ENCODE results near the gene DUSP23.

DNA sequence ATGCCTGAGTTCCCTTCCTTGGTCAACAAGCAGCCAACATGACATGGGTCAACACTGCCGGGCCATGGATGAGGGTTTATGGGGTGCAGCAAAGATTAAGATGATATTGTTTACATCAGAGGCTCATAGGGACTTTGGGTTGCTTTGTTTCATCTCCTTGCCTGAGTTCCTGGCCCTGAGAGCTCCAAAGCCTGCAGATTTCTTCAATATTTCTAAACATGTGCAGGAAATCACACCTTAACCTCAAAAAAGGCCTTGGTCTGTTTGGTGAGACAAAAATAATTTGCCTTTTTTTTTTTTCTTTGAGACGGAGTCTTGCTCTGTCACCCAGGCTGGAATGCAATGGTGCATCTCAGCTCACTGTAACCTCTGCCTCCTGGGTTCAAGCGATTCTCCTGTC lies 46.8 kb downstream of the DUSP23 start:
- TF ChIP-seq, protein P1, sequence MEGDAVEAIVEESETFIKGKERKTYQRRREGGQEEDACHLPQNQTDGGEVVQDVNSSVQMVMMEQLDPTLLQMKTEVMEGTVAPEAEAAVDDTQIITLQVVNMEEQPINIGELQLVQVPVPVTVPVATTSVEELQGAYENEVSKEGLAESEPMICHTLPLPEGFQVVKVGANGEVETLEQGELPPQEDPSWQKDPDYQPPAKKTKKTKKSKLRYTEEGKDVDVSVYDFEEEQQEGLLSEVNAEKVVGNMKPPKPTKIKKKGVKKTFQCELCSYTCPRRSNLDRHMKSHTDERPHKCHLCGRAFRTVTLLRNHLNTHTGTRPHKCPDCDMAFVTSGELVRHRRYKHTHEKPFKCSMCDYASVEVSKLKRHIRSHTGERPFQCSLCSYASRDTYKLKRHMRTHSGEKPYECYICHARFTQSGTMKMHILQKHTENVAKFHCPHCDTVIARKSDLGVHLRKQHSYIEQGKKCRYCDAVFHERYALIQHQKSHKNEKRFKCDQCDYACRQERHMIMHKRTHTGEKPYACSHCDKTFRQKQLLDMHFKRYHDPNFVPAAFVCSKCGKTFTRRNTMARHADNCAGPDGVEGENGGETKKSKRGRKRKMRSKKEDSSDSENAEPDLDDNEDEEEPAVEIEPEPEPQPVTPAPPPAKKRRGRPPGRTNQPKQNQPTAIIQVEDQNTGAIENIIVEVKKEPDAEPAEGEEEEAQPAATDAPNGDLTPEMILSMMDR (IDR thresholded peaks at IDR 0.05): no peak
- no peak for TF ChIP-seq POLR2A (IDR thresholded peaks at IDR 0.05)
